ENCODE measurements around the gene NDUFC1.
"Not testable (repeated sequence)": the region's sequence is repeated elsewhere in the genome, so short reads cannot be mapped to it uniquely, and the experiment has no call there.

The NDUFC1 gene

GRCh38 chr4:139301821-139302611 lies at the start of gene NDUFC1:
TSS of gene NDUFC1 (minus strand) at chr4:139302477. CDS start at chr4:139295798, 6,679 bp downstream.
- DNase-seq (ENCODE audit: low read depth), result peak; percentile 39

GRCh38 chr4:139337612-139338011 lies 35.3 kb upstream of the NDUFC1 start:
- DNase-seq (ENCODE audit: low read depth), result no peak

- no peak for DNase-seq (ENCODE audit: low read depth)
These were observed 30.8 kb upstream of the NDUFC1 start for GRCh38 chr4:139333046-139333445.

GRCh38 chr4:139331185-139331584 lies 28.9 kb upstream of the NDUFC1 start:
- no peak for DNase-seq (ENCODE audit: low read depth)

GRCh38 chr4:139330283-139330682 lies 28.0 kb upstream of the NDUFC1 start:
- DNase-seq (ENCODE audit: low read depth), result no peak

- DNase-seq (ENCODE audit: low read depth), result no peak
These were observed 27.5 kb upstream of the NDUFC1 start for GRCh38 chr4:139329665-139330200.

GRCh38 chr4:139324620-139325019 lies 22.3 kb upstream of the NDUFC1 start:
- no peak for DNase-seq (ENCODE audit: low read depth)

GRCh38 chr4:139322541-139322940 lies 20.3 kb upstream of the NDUFC1 start:
- DNase-seq (ENCODE audit: low read depth), result not testable (repeated sequence)

GRCh38 chr4:139322070-139322469 lies 19.8 kb upstream of the NDUFC1 start:
- DNase-seq (ENCODE audit: low read depth), result not testable (repeated sequence)

- no peak for DNase-seq (ENCODE audit: low read depth)
These were observed 17.3 kb upstream of the NDUFC1 start for GRCh38 chr4:139319571-139319970.

- no peak for DNase-seq (ENCODE audit: low read depth)
These were observed 15.4 kb upstream of the NDUFC1 start for GRCh38 chr4:139317635-139318034.

GRCh38 chr4:139316733-139317132 lies 14.5 kb upstream of the NDUFC1 start:
- no peak for DNase-seq (ENCODE audit: low read depth)

- DNase-seq (ENCODE audit: low read depth), result no peak
These were observed 13.0 kb upstream of the NDUFC1 start for GRCh38 chr4:139315221-139315675.

- no peak for DNase-seq (ENCODE audit: low read depth)
These were observed 11.9 kb upstream of the NDUFC1 start for GRCh38 chr4:139314047-139314800.

- DNase-seq (ENCODE audit: low read depth), result not testable (repeated sequence)
These were observed 11.1 kb upstream of the NDUFC1 start for GRCh38 chr4:139313414-139313813.

- DNase-seq (ENCODE audit: low read depth), result no peak
These were observed 10.5 kb upstream of the NDUFC1 start for GRCh38 chr4:139312552-139313332.

GRCh38 chr4:139311909-139312308 lies 9.6 kb upstream of the NDUFC1 start:
- no peak for DNase-seq (ENCODE audit: low read depth)

GRCh38 chr4:139304920-139305319 lies 2.6 kb upstream of the NDUFC1 start:
- DNase-seq (ENCODE audit: low read depth), result no peak

- peak; percentile 96 for DNase-seq (ENCODE audit: low read depth)
These were observed 1.0 kb downstream of the NDUFC1 start, which contains the start of gene NAA15 for GRCh38 chr4:139301113-139301820. TSS of gene NAA15 (plus strand) at chr4:139301505. CDS start at chr4:139301778, 273 bp downstream.

GRCh38 chr4:139300431-139301112 lies 1.7 kb downstream of the NDUFC1 start:
- DNase-seq (ENCODE audit: low read depth), result no peak

GRCh38 chr4:139299536-139299935 lies 2.7 kb downstream of the NDUFC1 start:
- no peak for DNase-seq (ENCODE audit: low read depth)
